GM23338 (cell line): ENCODE measurements around the gene WDR41.

Source experiments
- EZH2phosphoT487 ChIP-seq: fragments of 200-600 bp; sonication (generic); IDR thresholded peaks from one replicate; pipeline ENCODE4 v1.8.1; 2018; ENCODE audit warnings: antibody characterized with exemption; ENCODE audit not compliant: unreplicated experiment
- TF ChIP-seq, protein P1 (sequence below), 2 experiments: fragments of 200-600 bp in 1 of 2; sonication (generic) in 1 of 2; conservative IDR thresholded peaks; 2 replicates each; pipeline versions ENCODE4 v1.5.1 to v1.6.1; 2016 to 2017; ENCODE audit warnings: antibody characterized with exemption in 2 of 2, low read depth in 2 of 2, mild to moderate bottlenecking in 2 of 2, moderate library complexity in 1 of 2
- TF ChIP-seq, protein P2 (sequence below): IDR thresholded peaks from one replicate; pipeline ENCODE4 v1.6.1; 2018; ENCODE audit warnings: antibody characterized with exemption; ENCODE audit not compliant: unreplicated experiment

DNA sequence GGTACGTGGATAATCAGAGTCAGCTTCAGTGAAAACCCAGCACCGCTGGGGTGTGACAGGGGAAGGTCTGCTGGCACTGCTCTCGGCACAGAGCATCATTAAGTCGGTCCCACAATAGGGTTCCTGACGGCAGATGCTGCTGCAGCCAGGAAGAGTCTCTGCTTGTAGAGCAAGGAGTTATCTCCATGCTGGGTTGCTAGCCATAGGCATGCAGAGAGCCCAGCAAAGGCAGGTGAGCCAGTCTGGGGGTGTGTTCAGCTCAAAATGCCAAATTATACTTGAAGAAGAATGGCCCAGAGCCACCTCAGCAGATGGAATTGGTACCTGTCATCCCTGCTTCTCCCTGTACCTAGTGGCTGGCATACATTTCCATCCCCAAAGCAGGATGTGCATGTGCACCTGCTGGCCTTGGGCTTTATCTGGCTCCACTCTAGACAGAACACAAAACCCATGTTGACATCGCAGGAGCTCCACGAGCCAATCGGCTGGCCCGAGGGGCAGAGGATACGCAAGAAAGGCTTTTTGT lies 100.8 kb downstream of the WDR41 start:
- TF ChIP-seq, protein P1, sequence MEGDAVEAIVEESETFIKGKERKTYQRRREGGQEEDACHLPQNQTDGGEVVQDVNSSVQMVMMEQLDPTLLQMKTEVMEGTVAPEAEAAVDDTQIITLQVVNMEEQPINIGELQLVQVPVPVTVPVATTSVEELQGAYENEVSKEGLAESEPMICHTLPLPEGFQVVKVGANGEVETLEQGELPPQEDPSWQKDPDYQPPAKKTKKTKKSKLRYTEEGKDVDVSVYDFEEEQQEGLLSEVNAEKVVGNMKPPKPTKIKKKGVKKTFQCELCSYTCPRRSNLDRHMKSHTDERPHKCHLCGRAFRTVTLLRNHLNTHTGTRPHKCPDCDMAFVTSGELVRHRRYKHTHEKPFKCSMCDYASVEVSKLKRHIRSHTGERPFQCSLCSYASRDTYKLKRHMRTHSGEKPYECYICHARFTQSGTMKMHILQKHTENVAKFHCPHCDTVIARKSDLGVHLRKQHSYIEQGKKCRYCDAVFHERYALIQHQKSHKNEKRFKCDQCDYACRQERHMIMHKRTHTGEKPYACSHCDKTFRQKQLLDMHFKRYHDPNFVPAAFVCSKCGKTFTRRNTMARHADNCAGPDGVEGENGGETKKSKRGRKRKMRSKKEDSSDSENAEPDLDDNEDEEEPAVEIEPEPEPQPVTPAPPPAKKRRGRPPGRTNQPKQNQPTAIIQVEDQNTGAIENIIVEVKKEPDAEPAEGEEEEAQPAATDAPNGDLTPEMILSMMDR (conservative IDR thresholded peaks at IDR 0.05; ENCODE audit: low read depth in 2 of 2): no peak
- TF ChIP-seq EZH2phosphoT487: no peak
- TF ChIP-seq, protein P2, sequence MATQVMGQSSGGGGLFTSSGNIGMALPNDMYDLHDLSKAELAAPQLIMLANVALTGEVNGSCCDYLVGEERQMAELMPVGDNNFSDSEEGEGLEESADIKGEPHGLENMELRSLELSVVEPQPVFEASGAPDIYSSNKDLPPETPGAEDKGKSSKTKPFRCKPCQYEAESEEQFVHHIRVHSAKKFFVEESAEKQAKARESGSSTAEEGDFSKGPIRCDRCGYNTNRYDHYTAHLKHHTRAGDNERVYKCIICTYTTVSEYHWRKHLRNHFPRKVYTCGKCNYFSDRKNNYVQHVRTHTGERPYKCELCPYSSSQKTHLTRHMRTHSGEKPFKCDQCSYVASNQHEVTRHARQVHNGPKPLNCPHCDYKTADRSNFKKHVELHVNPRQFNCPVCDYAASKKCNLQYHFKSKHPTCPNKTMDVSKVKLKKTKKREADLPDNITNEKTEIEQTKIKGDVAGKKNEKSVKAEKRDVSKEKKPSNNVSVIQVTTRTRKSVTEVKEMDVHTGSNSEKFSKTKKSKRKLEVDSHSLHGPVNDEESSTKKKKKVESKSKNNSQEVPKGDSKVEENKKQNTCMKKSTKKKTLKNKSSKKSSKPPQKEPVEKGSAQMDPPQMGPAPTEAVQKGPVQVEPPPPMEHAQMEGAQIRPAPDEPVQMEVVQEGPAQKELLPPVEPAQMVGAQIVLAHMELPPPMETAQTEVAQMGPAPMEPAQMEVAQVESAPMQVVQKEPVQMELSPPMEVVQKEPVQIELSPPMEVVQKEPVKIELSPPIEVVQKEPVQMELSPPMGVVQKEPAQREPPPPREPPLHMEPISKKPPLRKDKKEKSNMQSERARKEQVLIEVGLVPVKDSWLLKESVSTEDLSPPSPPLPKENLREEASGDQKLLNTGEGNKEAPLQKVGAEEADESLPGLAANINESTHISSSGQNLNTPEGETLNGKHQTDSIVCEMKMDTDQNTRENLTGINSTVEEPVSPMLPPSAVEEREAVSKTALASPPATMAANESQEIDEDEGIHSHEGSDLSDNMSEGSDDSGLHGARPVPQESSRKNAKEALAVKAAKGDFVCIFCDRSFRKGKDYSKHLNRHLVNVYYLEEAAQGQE: no peak
